Cardiac fibroblast (primary cell): ENCODE measurements around the gene CSNK1D.
A peak's percentile ranks its signal among the peaks of the same experiment; 100 is the strongest.

Experiments used
- DNase-seq, 2 donors: peaks; one replicate each; pipeline versions ENCODE4 v3.0.0 to v3.0.0-alpha.2; 2010; ENCODE audit warnings: low read depth in 2 of 2
- H3K4me3 ChIP-seq, 2 donors: replicated peaks in 1 of 2; 1 replicate in 1 of 2; 2 replicates in 1 of 2; pipeline ENCODE4 v1.5.1; 2011; ENCODE audit warnings: low read depth in 2 of 2, low read length in 2 of 2, mild to moderate bottlenecking in 2 of 2, moderate library complexity in 1 of 2
- TF ChIP-seq, protein P1 (sequence below): IDR thresholded peaks from one replicate; pipeline ENCODE4 v1.5.1; 2011; ENCODE audit warnings: low read depth, mild to moderate bottlenecking, low read length, inconsistent platforms

CSNK1D gene

DNA sequence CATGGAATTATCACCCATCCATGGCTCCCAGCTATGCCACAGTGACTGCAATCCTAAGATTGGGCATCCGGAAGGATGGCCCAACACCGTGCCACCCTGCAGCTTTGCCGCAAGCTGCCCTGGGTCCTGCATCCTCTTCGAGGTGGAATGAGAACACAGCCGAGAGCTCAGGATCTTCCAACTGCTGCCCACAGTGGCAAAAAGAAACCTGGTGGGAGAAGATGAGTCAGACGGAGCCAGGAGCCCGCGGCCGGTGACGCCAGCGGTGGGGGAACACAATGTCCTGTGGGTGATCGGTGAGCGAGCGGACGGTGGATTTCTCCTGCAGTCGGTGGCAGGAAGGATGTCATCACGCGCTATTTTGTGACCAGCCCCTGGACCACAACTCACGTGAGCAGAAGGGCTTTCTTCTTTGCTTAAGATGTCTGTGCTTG lies 23.8 kb upstream of the CSNK1D start:
- TF ChIP-seq, protein P1, sequence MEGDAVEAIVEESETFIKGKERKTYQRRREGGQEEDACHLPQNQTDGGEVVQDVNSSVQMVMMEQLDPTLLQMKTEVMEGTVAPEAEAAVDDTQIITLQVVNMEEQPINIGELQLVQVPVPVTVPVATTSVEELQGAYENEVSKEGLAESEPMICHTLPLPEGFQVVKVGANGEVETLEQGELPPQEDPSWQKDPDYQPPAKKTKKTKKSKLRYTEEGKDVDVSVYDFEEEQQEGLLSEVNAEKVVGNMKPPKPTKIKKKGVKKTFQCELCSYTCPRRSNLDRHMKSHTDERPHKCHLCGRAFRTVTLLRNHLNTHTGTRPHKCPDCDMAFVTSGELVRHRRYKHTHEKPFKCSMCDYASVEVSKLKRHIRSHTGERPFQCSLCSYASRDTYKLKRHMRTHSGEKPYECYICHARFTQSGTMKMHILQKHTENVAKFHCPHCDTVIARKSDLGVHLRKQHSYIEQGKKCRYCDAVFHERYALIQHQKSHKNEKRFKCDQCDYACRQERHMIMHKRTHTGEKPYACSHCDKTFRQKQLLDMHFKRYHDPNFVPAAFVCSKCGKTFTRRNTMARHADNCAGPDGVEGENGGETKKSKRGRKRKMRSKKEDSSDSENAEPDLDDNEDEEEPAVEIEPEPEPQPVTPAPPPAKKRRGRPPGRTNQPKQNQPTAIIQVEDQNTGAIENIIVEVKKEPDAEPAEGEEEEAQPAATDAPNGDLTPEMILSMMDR, result no peak
- peak overlapping the region; percentile 45 to 47 for H3K4me3 ChIP-seq
- DNase-seq, result peak; percentile 88 to 98

DNA sequence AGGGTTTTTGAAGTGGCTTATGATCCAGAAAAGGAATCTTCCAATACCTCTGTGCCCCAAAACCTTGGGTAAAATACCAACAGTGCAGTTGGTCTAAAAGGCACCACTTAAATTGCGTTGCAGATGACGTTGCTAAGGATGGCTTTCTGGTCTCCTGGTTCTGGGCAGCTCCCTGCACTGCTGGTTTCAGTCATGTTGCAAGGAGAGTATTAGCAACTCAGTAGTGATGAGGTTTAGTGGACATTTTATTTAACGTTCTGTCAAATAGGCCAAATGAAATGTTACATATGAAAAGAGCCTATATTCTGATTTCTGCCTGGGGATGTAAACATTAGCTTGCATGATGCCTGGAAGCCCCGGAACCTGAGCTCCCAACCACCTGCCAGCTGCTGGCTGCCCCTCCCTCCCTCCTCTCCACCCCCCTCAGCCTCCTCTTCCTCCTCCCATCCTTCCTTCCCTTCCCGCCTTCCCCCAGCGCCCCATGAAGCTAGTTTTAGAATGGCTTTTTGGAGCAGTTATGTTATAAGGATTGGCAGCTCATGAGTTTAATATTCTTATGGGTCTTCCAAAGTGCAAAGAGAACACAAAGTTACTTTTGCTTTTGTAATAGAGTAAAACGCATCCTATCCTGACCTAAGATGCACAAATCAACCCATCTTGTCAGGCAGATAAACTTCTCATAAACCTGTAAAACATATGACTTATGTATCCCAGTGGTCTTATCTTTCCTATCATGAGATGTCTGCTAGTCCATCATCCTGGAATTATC lies 23.2 kb upstream of the CSNK1D start:
- H3K4me3 ChIP-seq, result peak overlapping the region in 1 of 2 donors; percentile 47
- DNase-seq, result no peak
- TF ChIP-seq, protein P1, result no peak

DNA sequence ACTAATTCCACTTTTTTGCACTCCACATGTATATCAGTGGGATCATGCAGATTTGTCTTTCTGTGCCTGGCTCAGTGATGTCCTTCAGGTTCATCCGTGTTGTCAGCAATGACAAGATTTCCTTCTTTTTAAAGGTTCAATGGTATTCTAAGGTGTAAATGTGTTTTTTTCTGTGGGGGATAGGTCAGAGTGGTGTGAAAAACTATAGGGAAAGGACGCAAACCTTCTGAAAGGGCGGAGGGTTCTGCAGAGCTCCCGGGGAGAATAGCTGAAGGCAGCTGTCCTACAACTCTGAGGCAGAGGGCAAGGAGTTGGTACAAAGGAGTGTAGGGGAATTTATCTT lies 21.9 kb upstream of the CSNK1D start:
- DNase-seq, result no peak
- TF ChIP-seq, protein P1, result no peak
- no peak overlapping the region for H3K4me3 ChIP-seq

DNA sequence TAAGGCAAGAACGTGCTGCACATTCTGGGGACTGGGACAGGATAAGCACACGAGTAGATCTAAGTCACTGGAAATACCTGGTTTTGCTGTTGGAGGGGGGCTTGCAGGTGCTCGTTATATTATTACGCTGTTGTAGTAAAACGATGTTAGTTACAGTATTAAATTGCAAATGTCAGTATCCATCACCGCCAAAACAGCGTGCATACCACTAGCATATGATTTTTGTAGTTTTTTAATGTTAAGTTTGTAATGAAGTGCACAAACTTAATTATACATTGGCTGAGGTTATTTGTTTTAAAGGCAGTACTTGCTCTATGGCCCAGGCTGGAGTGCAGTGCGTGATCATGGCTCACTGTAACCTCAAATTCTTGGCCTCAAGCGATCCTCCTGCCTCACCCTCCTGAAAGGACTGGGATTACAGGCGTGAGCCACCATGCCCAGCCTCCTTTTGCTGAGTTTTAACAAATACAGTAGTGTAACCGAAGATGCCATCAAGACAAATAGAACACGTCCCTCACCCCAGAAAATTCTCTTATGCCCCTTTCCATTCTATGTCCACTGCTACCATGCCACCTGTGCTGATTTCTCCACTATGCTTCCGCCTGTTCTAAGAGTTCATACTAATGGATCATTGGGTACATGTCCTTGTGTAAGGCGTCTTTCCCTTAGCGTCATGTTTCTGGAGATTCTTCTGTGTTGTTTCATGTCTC lies 20.7 kb upstream of the CSNK1D start:
- peak in 1 of 2 donors; percentile 61 for DNase-seq
- no peak overlapping the region for H3K4me3 ChIP-seq
- TF ChIP-seq, protein P1, result no peak

DNA sequence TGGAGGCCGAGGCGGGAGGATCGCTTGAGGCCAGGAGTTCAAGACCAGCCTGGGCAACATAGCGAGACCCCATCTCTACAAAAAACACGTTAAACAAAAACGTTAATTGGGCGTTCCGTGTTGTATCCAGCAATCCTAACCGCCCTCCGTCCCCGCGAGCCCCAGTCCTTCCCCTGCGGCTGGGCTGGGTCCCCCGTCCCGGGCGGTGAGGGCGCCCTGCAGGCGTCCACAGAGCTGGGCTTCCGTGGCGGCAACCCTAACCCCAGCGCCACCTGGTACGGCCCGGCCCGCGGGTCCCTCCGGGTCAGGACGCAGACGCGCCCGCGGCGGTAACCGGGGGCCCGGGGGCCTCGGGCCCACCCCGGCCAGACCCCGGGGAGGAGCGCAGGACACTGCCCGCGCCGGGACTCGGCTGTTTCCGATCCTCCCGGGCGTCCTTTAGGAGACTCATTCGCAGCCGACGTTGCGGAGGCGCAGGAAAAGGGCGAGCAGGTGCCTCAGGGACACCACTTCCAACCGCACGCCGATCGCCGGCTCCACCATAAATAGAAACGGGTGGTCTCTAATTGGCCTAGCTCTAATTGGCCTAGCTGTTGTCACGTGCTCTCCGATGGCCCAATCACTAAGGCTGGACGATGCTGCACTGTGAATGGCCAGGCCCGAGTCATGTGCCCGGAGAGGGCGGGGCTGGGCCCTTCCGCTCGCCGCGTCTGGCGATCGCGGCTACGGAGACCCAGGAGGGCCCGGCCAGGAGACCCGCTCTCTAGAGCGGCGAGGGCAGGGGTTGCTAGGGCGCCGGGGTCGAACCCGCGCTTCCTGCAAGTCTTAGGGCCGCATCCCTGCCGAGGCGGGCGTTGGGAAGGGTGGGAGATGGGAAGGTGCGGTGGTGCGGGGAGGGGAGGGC lies 19.0 kb upstream of the CSNK1D start:
- peak; percentile 98 to 99 for DNase-seq
- peak overlapping the region; percentile 74 to 76 for H3K4me3 ChIP-seq
- TF ChIP-seq, protein P1, result no peak

DNA sequence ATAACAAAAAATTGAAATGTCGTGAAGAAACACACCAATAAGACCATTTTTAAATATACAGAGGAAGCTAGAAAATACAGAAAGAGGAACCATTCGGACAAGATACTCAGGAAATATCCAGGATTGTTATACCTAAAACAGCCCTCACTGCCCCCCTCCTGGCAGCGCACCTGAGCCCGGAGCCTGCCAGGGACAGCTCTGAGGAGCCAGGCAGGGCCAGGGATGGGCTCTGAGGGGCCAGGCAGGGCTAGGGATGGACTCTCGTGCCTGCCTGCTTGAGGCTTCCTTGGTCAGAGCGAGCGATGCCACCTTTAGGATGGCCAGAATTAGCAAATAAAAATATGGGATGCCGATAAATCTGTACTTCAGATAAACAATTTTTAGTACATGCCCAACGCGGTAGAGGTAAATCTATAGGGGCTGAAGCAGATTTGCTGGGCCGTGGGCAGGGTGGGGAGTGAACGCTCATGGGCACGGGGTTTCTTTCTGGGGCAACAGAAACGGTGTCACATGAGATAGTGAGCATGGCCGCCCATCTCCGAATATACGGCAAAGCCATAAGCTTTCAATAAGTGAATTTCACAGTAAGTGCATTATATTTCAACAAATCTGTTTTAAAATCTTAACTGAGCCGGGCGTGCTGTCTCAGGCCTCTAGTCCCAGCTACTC lies 18.2 kb upstream of the CSNK1D start:
- DNase-seq, result no peak
- H3K4me3 ChIP-seq, result peak overlapping the region; percentile 74 to 76
- TF ChIP-seq, protein P1, result no peak
